Camera-type eye (tissue), 1 donor: ENCODE results near the gene ZNF418. TPM values are rescaled to one million over a fixed set of nuclear protein-coding genes. Genes with fewer than 3 reads are reported as not detected.

Experiments used
- total RNA-seq: library from RNA; depleted of rRNA; stranded (reverse); fragments of >200 nt; gene quantifications from one replicate; pipeline ENCODE4 v1.2.3, GENCODE V29; 2014

ZNF418 gene
- 31.7 TPM for total RNA-seq

DNA sequence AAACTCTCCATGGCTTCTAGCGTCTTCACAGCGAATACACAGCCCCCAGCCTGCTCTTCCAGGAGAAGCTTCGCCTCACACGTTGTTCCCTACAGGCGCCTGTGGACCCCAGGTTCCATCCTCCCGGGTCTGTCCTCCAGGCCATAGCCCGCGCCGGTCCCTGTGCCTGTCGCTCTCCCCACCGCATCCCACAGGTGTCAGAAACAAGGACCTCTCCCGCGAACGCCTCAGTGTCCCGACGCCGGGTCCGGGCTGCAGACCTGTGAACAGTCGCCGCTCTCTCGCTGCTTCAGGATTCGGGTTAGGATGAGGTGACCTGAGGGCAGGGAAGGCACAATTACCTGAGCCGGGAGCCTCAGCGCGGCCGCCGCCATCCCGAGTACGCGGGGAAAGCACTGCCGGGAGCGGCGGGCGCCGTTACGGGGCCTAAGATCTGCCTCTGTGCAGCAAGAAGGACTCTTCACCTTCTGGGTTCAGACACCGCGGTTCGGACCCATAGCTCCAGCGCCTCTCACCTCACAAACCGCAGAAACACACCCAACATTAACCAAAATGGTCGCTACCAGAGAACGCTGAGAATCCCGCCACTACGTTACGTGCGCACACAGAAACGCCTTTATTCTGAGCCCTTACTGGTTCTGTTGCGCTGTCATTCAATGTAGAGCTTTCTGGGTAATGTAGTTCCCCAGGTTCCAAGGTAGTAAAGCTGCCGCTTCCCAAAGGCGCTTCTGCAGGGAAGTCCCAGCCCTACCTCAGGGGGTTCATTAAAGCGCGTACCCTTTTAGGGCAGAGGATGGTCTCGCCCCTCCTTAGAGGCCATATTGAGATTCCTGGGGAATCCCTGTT, at the start of gene ZNF418:
ZNF418 (minus strand) TSS at position 583 of the 846 bp plus-strand sequence. CDS start 1,580 bp downstream, outside the sequence.

GRCh38 chr19:57974434-57974833, 39.2 kb upstream of the ZNF418 start, which contains the start of gene C19orf18:
Gene C19orf18 (minus strand): TSS chr19:57974534. CDS start chr19:57974432, 102 bp downstream.

GRCh38 chr19:57947419-57948134, 12.4 kb upstream of the ZNF418 start, which contains the start of gene ZNF256:
Gene ZNF256 (minus strand): TSS chr19:57947706. CDS start chr19:57947474, 232 bp downstream.

GRCh38 chr19:57916168-57916995, 18.8 kb downstream of the ZNF418 start, which contains the start of gene ZNF417:
Gene ZNF417 (minus strand): TSS chr19:57916592. CDS start chr19:57916411, 181 bp downstream.

GRCh38 chr19:57888560-57889231, 46.5 kb downstream of the ZNF418 start, which contains the start of gene ZNF814:
Gene ZNF814 (minus strand): TSS chr19:57889037. CDS start chr19:57888802, 235 bp downstream.

Other genes starting within 250 kb of the ZNF418 start
- 33.0 TPM for gene ZNF154, start 226.2 kb downstream of the ZNF418 start, total RNA-seq
- 27.8 TPM for gene ZNF671, start 207.8 kb downstream of the ZNF418 start, total RNA-seq
- 48.5 TPM for gene ZNF776, start 188.6 kb downstream of the ZNF418 start, total RNA-seq
- gene ZNF586, start 165.7 kb downstream of the ZNF418 start, total RNA-seq: 46.6 TPM
- gene ZNF552, start 120.5 kb downstream of the ZNF418 start, total RNA-seq: 10.1 TPM
- gene ZNF587B, start 105.1 kb downstream of the ZNF418 start, total RNA-seq: 30.3 TPM
- 65.3 TPM for gene ZNF587, start 85.5 kb downstream of the ZNF418 start, total RNA-seq
- gene ZNF814, start 46.4 kb downstream of the ZNF418 start, total RNA-seq: 32.8 TPM
- 52.0 TPM for gene ZNF417, start 18.8 kb downstream of the ZNF418 start, total RNA-seq
- 19.6 TPM for gene ZNF256, start 12.3 kb upstream of the ZNF418 start, total RNA-seq
- gene C19orf18, start 39.1 kb upstream of the ZNF418 start, total RNA-seq: 0.66 TPM
- gene ZNF606, start 67.4 kb upstream of the ZNF418 start, total RNA-seq: 101 TPM
- gene ZSCAN1, start 98.6 kb upstream of the ZNF418 start, total RNA-seq: 0.38 TPM
- gene ZNF135, start 123.9 kb upstream of the ZNF418 start, total RNA-seq: 25.1 TPM
- 140 TPM for gene ZSCAN18, start 162.8 kb upstream of the ZNF418 start, total RNA-seq
- 30.3 TPM for gene ZNF329, start 215.4 kb upstream of the ZNF418 start, total RNA-seq
- 37.1 TPM for gene ZNF274, start 247.7 kb upstream of the ZNF418 start, total RNA-seq